HepG2 (cell line): Measurements from ENCODE around the gene MBD2. TPM values are rescaled to one million over a fixed set of nuclear protein-coding genes. Genes with fewer than 3 reads are reported as not detected.

Experiments
- ATAC-seq: fragments of 200-7000 bp; cut with Tn5 transposase; 3 replicates; pipeline ENCODE4 v1.9.1; 2020; ENCODE audit warnings: mild to moderate bottlenecking, moderate library complexity
- BruUV-seq: library from RNA; stranded (reverse); fragments of 400-500 nt; replicated peaks from 2 replicates; lab custom pipeline; 2021; lab: Mats Ljungman, UMichigan
- CTCF ChIA-PET: fragments of 300-600 bp; formaldehyde crosslinking; extraction: SDS; loops from one replicate; lab custom pipeline; 2021; ENCODE audit warnings: low total read pairs, inconsistent platforms, low intra/inter-chr PET ratio; lab: Yijun Ruan, JAX
- POLR2A ChIA-PET: fragments of 350-600 bp; sonication (Branson Sonifier 250); formaldehyde crosslinking; loops from one replicate; lab custom pipeline; 2020; ENCODE audit warnings: antibody characterized with exemption, inconsistent platforms; lab: Yijun Ruan, JAX
- DNase-seq: peaks from one replicate; pipeline ENCODE4 v3.0.0-alpha.2; 2015; ENCODE audit warnings: low spot score
- FAIRE-seq: peaks from 3 replicates; lab custom pipeline; 2011; peaks lifted over from hg19 to GRCh38; lab: Jason Lieb, UNC
- H2AFZ ChIP-seq: one replicate; pipeline ENCODE4 v1.6.1; 2011; ENCODE audit warnings: low read length, inconsistent platforms
- H3K27ac ChIP-seq: fragments of 300-600 bp; 3 replicates; pipeline ENCODE4 v1.8.0; 2011; ENCODE audit warnings: mixed run types, mild to moderate bottlenecking, mixed read lengths, low read length, inconsistent platforms; ENCODE audit not compliant: insufficient read depth; ENCODE audit errors: extremely low read length
- H3K27me3 ChIP-seq, 2 experiments: fragments of 200-600 bp in 1 of 2; 2 replicates in 1 of 2; 3 replicates in 1 of 2; pipeline versions ENCODE4 v1.6.0 to v1.8.0; 2011; ENCODE audit warnings: low read length in 2 of 2, mild to moderate bottlenecking in 2 of 2, moderate library complexity in 2 of 2, inconsistent platforms in 1 of 2; ENCODE audit not compliant: insufficient read depth in 2 of 2, control insufficient read depth in 1 of 2
- H3K36me3 ChIP-seq, 2 experiments: fragments of 200-600 bp in 1 of 2; replicated peaks in 1 of 2; 2 replicates in 1 of 2; 3 replicates in 1 of 2; pipeline versions ENCODE4 v1.5.1 to v1.8.0; 2011; ENCODE audit warnings: low read length in 2 of 2, inconsistent platforms in 1 of 2; ENCODE audit not compliant: insufficient read depth in 2 of 2, control insufficient read depth in 1 of 2
- H3K4me1 ChIP-seq: 2 replicates; pipeline ENCODE4 v1.5.1; 2012; ENCODE audit warnings: low read length, inconsistent platforms; ENCODE audit not compliant: insufficient read depth
- H3K4me2 ChIP-seq: 2 replicates; pipeline ENCODE4 v1.6.0; 2011; ENCODE audit warnings: low read depth, low read length, inconsistent platforms
- H3K4me3 ChIP-seq, 3 experiments: fragments of 200-600 bp in 1 of 3; sonication (generic), shearing (Covaris generic) in 1 of 3; replicated peaks in 1 of 3; 2 replicates each; pipeline ENCODE4 v1.5.1; 2011 to 2016; ENCODE audit warnings: low read length in 3 of 3, inconsistent platforms in 2 of 3, low read depth in 2 of 3, mild to moderate bottlenecking in 2 of 3, control low read depth in 1 of 3, mixed read lengths in 1 of 3; ENCODE audit not compliant: insufficient read depth in 1 of 3
- H3K79me2 ChIP-seq: one replicate; pipeline ENCODE4 v1.6.1; 2011; ENCODE audit warnings: low read length, inconsistent platforms; ENCODE audit not compliant: insufficient read depth
- H3K9ac ChIP-seq: 2 replicates; pipeline ENCODE4 v1.6.0; 2011; ENCODE audit warnings: mild to moderate bottlenecking, low read depth, low read length, inconsistent platforms; ENCODE audit not compliant: insufficient read depth
- H3K9me3 ChIP-seq: 2 replicates; pipeline ENCODE4 v1.5.1; 2012; ENCODE audit warnings: mild to moderate bottlenecking, low read length
- H4K20me1 ChIP-seq: 2 replicates; pipeline ENCODE4 v1.6.0; 2011; ENCODE audit warnings: inconsistent platforms, mild to moderate bottlenecking, low read length, moderate library complexity; ENCODE audit not compliant: insufficient read depth
- BORCS8-MEF2B ChIP-seq: sonication (generic); formaldehyde crosslinking; IDR thresholded peaks from 2 replicates; pipeline ENCODE4 v1.8.0; 2022; ENCODE audit warnings: mild to moderate bottlenecking, missing genetic modification reagents
- EHMT2 ChIP-seq: fragments of 200-600 bp; sonication (generic); IDR thresholded peaks from 2 replicates; pipeline ENCODE4 v1.7.0; 2017; ENCODE audit warnings: antibody characterized with exemption, low read depth, low read length, borderline replicate concordance
- GATAD1 ChIP-seq: IDR thresholded peaks from 2 replicates; pipeline ENCODE4 v1.6.1; 2016; ENCODE audit warnings: missing genetic modification reagents, missing compliant biosample characterization
- GFI1 ChIP-seq: sonication (generic); formaldehyde crosslinking; IDR thresholded peaks from 2 replicates; pipeline ENCODE4 v1.5.0; 2020; ENCODE audit warnings: missing genetic modification reagents, mild to moderate bottlenecking, borderline replicate concordance
- JARID2 ChIP-seq: sonication (generic); formaldehyde crosslinking; IDR thresholded peaks from 2 replicates; pipeline ENCODE4 v1.8.1; 2023; ENCODE audit warnings: missing genetic modification reagents, inconsistent platforms; ENCODE audit not compliant: insufficient replicate concordance
- PHB2 ChIP-seq: fragments of 450-650 bp; IDR thresholded peaks from 2 replicates; pipeline ENCODE4 v1.6.1; 2018; ENCODE audit not compliant: partially characterized antibody
- PHF20 ChIP-seq: sonication (generic); formaldehyde crosslinking; IDR thresholded peaks from 2 replicates; pipeline ENCODE4 v1.5.0; 2020; ENCODE audit warnings: mild to moderate bottlenecking, missing genetic modification reagents
- RAD21 ChIP-seq: fragments of 450-650 bp; formaldehyde crosslinking; IDR thresholded peaks from 2 replicates; pipeline ENCODE4 v1.5.0; 2020; ENCODE audit warnings: mild to moderate bottlenecking
- RELA ChIP-seq: sonication (generic); formaldehyde crosslinking; IDR thresholded peaks from 2 replicates; pipeline ENCODE4 v1.4.0; 2020; ENCODE audit warnings: missing genetic modification reagents
- SMC3 ChIP-seq: IDR thresholded peaks from 2 replicates; pipeline ENCODE4 v1.6.1; 2011; ENCODE audit warnings: low read length, improper control_type of control experiment
- STAG1 ChIP-seq: sonication (generic); formaldehyde crosslinking; IDR thresholded peaks from 2 replicates; pipeline ENCODE4 v1.4.0; 2020; ENCODE audit warnings: missing genetic modification reagents
- TAF15 ChIP-seq: fragments of 200-400 bp; formaldehyde crosslinking; IDR thresholded peaks from one replicate; pipeline ENCODE4 v1.6.1; 2018; ENCODE audit warnings: mild to moderate bottlenecking, low read depth, low read length; ENCODE audit not compliant: poor library complexity, severe bottlenecking
- ZNF136 ChIP-seq: sonication (generic); formaldehyde crosslinking; IDR thresholded peaks from 2 replicates; pipeline ENCODE4 v1.8.1; 2022; ENCODE audit warnings: low read depth, mild to moderate bottlenecking, moderate library complexity, missing genetic modification reagents
- WGBS: methylation state at CpG from one replicate; pipeline ENCODE4 v1.1.6; 2017; ENCODE audit warnings: low lambda C conversion rate; 5-methylcytosine and 5-hydroxymethylcytosine counted together
- in situ Hi-C: cut with HindIII; loops from 2 replicates; pipeline ENCODE4 v1.10.0; 2017; ENCODE audit warnings: low pct_unique_long_range_greater_than_20kb; ENCODE audit not compliant: extremely low pct_ligation_motif_present
- intact Hi-C: fragments of 100-400 bp; cut with micrococcal nuclease; formaldehyde crosslinking; loops from one replicate; pipeline ENCODE4 v1.10.0; 2022; ENCODE audit not compliant: unreplicated experiment
- polyA plus RNA-seq, 8 experiments: library from polyadenylated mRNA; depleted of rRNA in 3 of 8; stranded (reverse) in 7 of 8; unstranded in 1 of 8; fragments of >200 nt; fragmentation: Illumina TruSeq in 4 of 8; extraction: Trizol in 4 of 8; gene quantifications; 2 replicates each; pipeline versions ENCODE4 v1.2.1 to v1.2.3, GENCODE V29; 2011 to 2016; ENCODE audit warnings: low read depth in 4 of 8, missing spikeins in 1 of 8, mixed read lengths in 1 of 8; ENCODE audit not compliant: insufficient read depth in 1 of 8
- total RNA-seq, 5 experiments: library from RNA; depleted of rRNA; stranded (reverse); fragments of >200 nt; fragmentation: Illumina TruSeq; extraction: Trizol; gene quantifications; 2 replicates each; pipeline ENCODE4 v1.2.3, GENCODE V29; 2016; ENCODE audit warnings: low read depth in 1 of 5
- TF ChIP-seq, protein P1 (sequence below), 2 experiments: fragments of 450-650 bp in 1 of 2; sonication (generic) in 1 of 2; formaldehyde crosslinking; IDR thresholded peaks; 2 replicates each; pipeline versions ENCODE4 v1.5.0 to v1.8.0; 2020 to 2022; ENCODE audit warnings: mild to moderate bottlenecking in 1 of 2, missing genetic modification reagents in 1 of 2
- TF ChIP-seq, protein P2 (sequence below), 2 experiments: sonication (generic) in 1 of 2; formaldehyde crosslinking in 1 of 2; IDR thresholded peaks; 2 replicates each; pipeline versions ENCODE4 v1.5.1 to v1.6.1; 2011 to 2020; ENCODE audit warnings: borderline replicate concordance in 1 of 2, low read depth in 1 of 2, low read length in 1 of 2, mild to moderate bottlenecking in 1 of 2, missing genetic modification reagents in 1 of 2, moderate library complexity in 1 of 2
- TF ChIP-seq, protein P3 (sequence below): sonication (generic); formaldehyde crosslinking; IDR thresholded peaks from 2 replicates; pipeline ENCODE4 v1.5.1; 2020; ENCODE audit warnings: missing genetic modification reagents, mild to moderate bottlenecking, borderline replicate concordance
- TF ChIP-seq, protein P4 (sequence below): sonication (generic); formaldehyde crosslinking; IDR thresholded peaks from 2 replicates; pipeline ENCODE4 v1.5.0; 2020; ENCODE audit warnings: mild to moderate bottlenecking, missing genetic modification reagents, moderate library complexity

The MBD2 gene
- total and polyA plus RNA-seq, 2 of the 13 experiments (the other 11 are each of a cell fraction or from before 2014, with no cell fraction given) = 19.1 to 38.5 TPM

DNA sequence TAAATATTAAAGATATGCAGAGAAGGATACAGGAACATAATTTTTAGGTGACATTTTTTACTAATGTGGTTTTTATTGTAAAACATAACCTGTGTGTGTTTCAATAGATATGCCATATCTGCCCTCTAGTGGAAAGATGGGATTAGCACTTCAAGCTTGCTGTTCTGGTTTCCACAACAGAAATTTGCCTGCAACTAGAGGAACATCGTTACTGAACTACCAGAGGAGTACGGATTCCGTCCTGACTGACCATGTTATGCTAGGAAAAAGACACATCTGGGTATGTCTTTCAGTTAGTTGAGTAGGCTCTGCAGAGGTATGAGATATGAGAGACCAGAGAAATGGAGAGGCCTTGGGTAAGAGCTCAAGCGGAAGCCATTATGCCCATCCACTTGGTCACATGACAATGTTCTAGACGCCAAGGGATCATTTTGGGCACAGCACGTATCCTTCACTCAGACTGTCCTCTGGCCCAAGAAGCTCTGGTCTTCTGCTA is 104.9 kb downstream of the MBD2 start:
- Histone ChIP-seq H3K79me2 (no peaks in the 10 kb centered on the region), H3K9me3 (no peaks in the 10 kb centered on the region), H3K4me2 (peak overlapping the region; percentile 77), H3K4me1 (no peaks in the 10 kb centered on the region), H3K36me3 (no peaks in the 10 kb centered on the region), H3K27me3 (no peaks in the 10 kb centered on the region), H2AFZ (peak overlapping the region; percentile 98), H3K4me3 (peak overlapping the region in 2 of 3 experiments; percentile 8 to 51; a peak in 3 of 6 replicates), H3K27ac (no peak overlapping the region), H3K9ac (no peak overlapping the region), H4K20me1 (no peaks in the 10 kb centered on the region)
- ChIA-PET CTCF (interaction anchor here (0.8 to 2.5 kb wide), 3 partner anchors 210 to 552 kb away, joined by 3 to 10 read pairs (median 7); no protein-coding TSS in a partner anchor), POLR2A (no interaction called here)
- ATAC-seq (peak; percentile 92), FAIRE-seq (peak; percentile 81), DNase-seq (peak; percentile 55)
- intact Hi-C loops = loop anchor here (1.0 kb wide), 2 partner anchors 210 to 420 kb away; no protein-coding TSS in a partner anchor
- in situ Hi-C loops = loop anchor here (25.0 kb wide), 1 partner anchor 207 kb away; no protein-coding TSS in a partner anchor
- TF ChIP-seq RELA (CRISPR knock-in tag) = no peak
- no peak for TF ChIP-seq TAF15
- no peak for TF ChIP-seq JARID2 (CRISPR knock-in tag)
- TF ChIP-seq, protein P1, sequence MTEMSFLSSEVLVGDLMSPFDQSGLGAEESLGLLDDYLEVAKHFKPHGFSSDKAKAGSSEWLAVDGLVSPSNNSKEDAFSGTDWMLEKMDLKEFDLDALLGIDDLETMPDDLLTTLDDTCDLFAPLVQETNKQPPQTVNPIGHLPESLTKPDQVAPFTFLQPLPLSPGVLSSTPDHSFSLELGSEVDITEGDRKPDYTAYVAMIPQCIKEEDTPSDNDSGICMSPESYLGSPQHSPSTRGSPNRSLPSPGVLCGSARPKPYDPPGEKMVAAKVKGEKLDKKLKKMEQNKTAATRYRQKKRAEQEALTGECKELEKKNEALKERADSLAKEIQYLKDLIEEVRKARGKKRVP (CRISPR knock-in tag; IDR thresholded peaks at IDR 0.05) = no peak
- TF ChIP-seq, protein P2, sequence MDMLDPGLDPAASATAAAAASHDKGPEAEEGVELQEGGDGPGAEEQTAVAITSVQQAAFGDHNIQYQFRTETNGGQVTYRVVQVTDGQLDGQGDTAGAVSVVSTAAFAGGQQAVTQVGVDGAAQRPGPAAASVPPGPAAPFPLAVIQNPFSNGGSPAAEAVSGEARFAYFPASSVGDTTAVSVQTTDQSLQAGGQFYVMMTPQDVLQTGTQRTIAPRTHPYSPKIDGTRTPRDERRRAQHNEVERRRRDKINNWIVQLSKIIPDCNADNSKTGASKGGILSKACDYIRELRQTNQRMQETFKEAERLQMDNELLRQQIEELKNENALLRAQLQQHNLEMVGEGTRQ (IDR thresholded peaks at IDR 0.05; ENCODE audit: low read depth, low read length) = no peak
- TF ChIP-seq, protein P2 (CRISPR knock-in tag; IDR thresholded peaks at IDR 0.05; ENCODE audit: borderline replicate concordance) = peak; percentile 64; the same call in 1 of the 2 replicates
- no peak for TF ChIP-seq ZNF136 (CRISPR knock-in tag)
- TF ChIP-seq SMC3 = peak; percentile 55; the same call in 1 of the 2 replicates
- TF ChIP-seq STAG1 (CRISPR knock-in tag) = peak; percentile 85
- TF ChIP-seq BORCS8-MEF2B (CRISPR knock-in tag) = no peak
- TF ChIP-seq PHB2 = no peak
- peak; percentile 28; the same call in 1 of the 2 replicates for TF ChIP-seq RAD21 (CRISPR knock-in tag)
- 0 out of 2 replicates have a peak, but pooled peaks have one; percentile 38 for TF ChIP-seq EHMT2
- TF ChIP-seq, protein P3, sequence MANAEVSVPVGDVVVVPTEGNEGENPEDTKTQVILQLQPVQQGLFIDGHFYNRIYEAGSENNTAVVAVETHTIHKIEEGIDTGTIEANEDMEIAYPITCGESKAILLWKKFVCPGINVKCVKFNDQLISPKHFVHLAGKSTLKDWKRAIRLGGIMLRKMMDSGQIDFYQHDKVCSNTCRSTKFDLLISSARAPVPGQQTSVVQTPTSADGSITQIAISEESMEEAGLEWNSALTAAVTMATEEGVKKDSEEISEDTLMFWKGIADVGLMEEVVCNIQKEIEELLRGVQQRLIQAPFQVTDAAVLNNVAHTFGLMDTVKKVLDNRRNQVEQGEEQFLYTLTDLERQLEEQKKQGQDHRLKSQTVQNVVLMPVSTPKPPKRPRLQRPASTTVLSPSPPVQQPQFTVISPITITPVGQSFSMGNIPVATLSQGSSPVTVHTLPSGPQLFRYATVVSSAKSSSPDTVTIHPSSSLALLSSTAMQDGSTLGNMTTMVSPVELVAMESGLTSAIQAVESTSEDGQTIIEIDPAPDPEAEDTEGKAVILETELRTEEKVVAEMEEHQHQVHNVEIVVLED (CRISPR knock-in tag) = no peak
- peak; percentile 65 for TF ChIP-seq GATAD1 (CRISPR knock-in tag)
- TF ChIP-seq GFI1 (CRISPR knock-in tag) = no peak
- TF ChIP-seq, protein P4, sequence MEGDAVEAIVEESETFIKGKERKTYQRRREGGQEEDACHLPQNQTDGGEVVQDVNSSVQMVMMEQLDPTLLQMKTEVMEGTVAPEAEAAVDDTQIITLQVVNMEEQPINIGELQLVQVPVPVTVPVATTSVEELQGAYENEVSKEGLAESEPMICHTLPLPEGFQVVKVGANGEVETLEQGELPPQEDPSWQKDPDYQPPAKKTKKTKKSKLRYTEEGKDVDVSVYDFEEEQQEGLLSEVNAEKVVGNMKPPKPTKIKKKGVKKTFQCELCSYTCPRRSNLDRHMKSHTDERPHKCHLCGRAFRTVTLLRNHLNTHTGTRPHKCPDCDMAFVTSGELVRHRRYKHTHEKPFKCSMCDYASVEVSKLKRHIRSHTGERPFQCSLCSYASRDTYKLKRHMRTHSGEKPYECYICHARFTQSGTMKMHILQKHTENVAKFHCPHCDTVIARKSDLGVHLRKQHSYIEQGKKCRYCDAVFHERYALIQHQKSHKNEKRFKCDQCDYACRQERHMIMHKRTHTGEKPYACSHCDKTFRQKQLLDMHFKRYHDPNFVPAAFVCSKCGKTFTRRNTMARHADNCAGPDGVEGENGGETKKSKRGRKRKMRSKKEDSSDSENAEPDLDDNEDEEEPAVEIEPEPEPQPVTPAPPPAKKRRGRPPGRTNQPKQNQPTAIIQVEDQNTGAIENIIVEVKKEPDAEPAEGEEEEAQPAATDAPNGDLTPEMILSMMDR (CRISPR knock-in tag) = peak; percentile 75
- 0 out of 2 replicates have a peak, but pooled peaks have one; percentile 26 for TF ChIP-seq PHF20 (CRISPR knock-in tag)
- no TSS peak for BruUV-seq
- 21% methylated on average over 6 of the region's 6 CpGs for WGBS
